Suprapubic skin (tissue), 4 donors: ENCODE measurements around the gene MTARC2. TPM values are rescaled to one million over a fixed set of nuclear protein-coding genes. Genes with fewer than 3 reads are reported as not detected.
A peak's percentile ranks its signal among the peaks of the same experiment; 100 is the strongest.
"Not testable (repeated sequence)": the region's sequence is repeated elsewhere in the genome, so short reads cannot be mapped to it uniquely, and the experiment has no call there.

Source experiments
- DNase-seq, 2 donors: peaks; one replicate each; pipeline ENCODE4 v3.0.0-alpha.2; 2019; ENCODE audit warnings: low spot score in 2 of 2
- H3K27ac ChIP-seq: fragments of 200-600 bp; sonication (generic); one replicate; pipeline ENCODE4 v1.5.1; 2019
- H3K27me3 ChIP-seq: fragments of 200-600 bp; sonication (generic); one replicate; pipeline ENCODE4 v1.5.1; 2019
- H3K36me3 ChIP-seq: fragments of 200-600 bp; sonication (generic); one replicate; pipeline ENCODE4 v1.5.1; 2019
- H3K4me1 ChIP-seq: fragments of 200-600 bp; sonication (generic); one replicate; pipeline ENCODE4 v1.5.1; 2019
- H3K4me3 ChIP-seq: fragments of 200-600 bp; sonication (generic); one replicate; pipeline ENCODE4 v1.5.1; 2019; ENCODE audit warnings: mild to moderate bottlenecking
- H3K9me3 ChIP-seq: fragments of 200-600 bp; sonication (generic); one replicate; pipeline ENCODE4 v1.5.1; 2019
- EP300 ChIP-seq: sonication (generic); formaldehyde crosslinking; IDR thresholded peaks from one replicate; pipeline ENCODE4 v1.6.1; 2017; ENCODE audit warnings: antibody characterized with exemption
- POLR2A ChIP-seq, 2 donors: fragments of 450-650 bp; IDR thresholded peaks; one replicate each; pipeline ENCODE4 v1.6.1; 2017; ENCODE audit warnings: antibody characterized with exemption in 2 of 2, mild to moderate bottlenecking in 2 of 2, moderate library complexity in 2 of 2
- POLR2AphosphoS5 ChIP-seq, 3 donors: sonication (generic); formaldehyde crosslinking; IDR thresholded peaks; one replicate each; pipeline ENCODE4 v1.6.1; 2017; ENCODE audit warnings: antibody characterized with exemption in 3 of 3
- WGBS: methylation state at CpG from one replicate; pipeline ENCODE4 v1.1.5; 2018; 5-methylcytosine and 5-hydroxymethylcytosine counted together
- total RNA-seq, 4 donors: library from RNA; depleted of rRNA; stranded (reverse); fragments of >200 nt; gene quantifications; one replicate each; pipeline ENCODE4 v1.1.0, GENCODE V29; 2016
- TF ChIP-seq, protein P1 (sequence below), 2 donors: fragments of 200-600 bp in 1 of 2; fragments of 450-650 bp in 1 of 2; sonication (generic) in 1 of 2; IDR thresholded peaks; one replicate each; pipeline ENCODE4 v1.5.1; 2016 to 2019; ENCODE audit warnings: antibody characterized with exemption in 2 of 2, mild to moderate bottlenecking in 1 of 2, moderate library complexity in 1 of 2

MTARC2 gene
- total RNA-seq, 4 donors from 2014 or later = 3.4 to 5.3 (median 4.1) TPM

DNA sequence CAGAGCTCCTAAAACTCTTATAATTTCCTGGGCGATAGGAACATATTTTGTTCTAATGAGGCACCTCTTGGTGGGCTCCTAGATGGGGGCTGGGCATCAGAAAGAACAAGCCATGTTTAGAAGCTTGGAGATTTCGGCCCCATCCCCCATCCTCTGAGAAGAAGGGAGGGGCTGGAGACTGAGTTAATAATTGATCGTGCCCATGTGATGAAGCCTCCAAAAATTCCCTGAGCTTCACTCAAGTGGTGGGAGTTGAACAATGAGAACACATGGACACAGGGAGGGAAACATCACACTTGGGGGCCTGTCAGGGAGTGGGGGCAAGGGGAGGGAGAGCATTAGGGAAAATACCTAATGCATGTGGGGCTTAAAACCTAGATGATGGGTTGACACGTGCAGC is 39.9 kb upstream of the MTARC2 start:
- WGBS = 92% methylated on average over 4 of the region's 4 CpGs
- Histone ChIP-seq H3K4me1 (no peaks in the 10 kb centered on the region), H3K36me3 (no peaks in the 10 kb centered on the region), H3K27ac (no peak overlapping the region), H3K27me3 (no peaks in the 10 kb centered on the region), H3K9me3 (no peaks in the 10 kb centered on the region), H3K4me3 (no peak overlapping the region)
- DNase-seq = no peak
- TF ChIP-seq, protein P1, sequence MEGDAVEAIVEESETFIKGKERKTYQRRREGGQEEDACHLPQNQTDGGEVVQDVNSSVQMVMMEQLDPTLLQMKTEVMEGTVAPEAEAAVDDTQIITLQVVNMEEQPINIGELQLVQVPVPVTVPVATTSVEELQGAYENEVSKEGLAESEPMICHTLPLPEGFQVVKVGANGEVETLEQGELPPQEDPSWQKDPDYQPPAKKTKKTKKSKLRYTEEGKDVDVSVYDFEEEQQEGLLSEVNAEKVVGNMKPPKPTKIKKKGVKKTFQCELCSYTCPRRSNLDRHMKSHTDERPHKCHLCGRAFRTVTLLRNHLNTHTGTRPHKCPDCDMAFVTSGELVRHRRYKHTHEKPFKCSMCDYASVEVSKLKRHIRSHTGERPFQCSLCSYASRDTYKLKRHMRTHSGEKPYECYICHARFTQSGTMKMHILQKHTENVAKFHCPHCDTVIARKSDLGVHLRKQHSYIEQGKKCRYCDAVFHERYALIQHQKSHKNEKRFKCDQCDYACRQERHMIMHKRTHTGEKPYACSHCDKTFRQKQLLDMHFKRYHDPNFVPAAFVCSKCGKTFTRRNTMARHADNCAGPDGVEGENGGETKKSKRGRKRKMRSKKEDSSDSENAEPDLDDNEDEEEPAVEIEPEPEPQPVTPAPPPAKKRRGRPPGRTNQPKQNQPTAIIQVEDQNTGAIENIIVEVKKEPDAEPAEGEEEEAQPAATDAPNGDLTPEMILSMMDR (IDR thresholded peaks at IDR 0.05) = no peak
- TF ChIP-seq EP300 (no peak), POLR2A (IDR thresholded peaks at IDR 0.05) (no peak), POLR2AphosphoS5 (IDR thresholded peaks at IDR 0.05) (no peak)

DNA sequence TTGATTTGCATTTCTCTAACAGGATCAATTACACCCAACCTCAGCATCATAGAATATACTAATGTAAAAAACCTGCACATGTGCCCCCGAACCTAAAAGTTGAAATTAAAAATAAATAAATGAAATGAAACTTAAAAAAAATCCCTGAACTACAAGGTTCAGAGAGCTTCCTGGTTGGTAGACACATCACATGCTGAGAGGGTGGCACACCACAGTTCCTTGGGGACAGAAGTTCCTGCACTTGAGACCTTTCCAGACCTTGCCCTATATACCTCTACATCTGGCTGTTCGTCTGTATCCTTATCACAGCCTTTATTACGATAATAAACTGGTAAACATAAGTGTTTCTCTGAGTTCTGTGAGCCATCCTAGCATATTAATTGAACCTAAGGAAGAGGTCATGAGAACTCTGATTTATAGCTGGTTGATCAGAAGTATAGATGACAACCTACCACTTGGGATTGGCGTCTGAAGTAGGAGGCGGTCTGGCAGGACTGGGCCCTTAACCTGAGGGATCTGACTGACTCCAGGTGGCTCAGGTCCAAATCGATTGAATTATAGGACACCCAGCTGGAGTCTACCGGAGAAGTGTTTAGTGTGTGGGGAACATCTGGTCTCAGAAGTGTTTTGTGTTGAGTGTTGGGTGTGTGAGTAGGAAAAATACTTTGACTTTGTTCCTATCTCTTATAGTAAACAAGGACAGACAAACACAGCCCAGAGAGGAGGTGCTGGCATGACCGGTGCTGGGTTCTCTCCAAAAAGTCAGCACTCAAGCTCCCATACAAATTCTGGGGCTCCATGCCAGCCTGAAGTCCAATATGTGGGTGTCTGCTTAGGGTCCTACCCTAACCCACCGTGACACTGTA is 39.0 kb upstream of the MTARC2 start:
- DNase-seq = no peak
- H3K27ac ChIP-seq = no peak overlapping the region
- H3K36me3 ChIP-seq = no peaks in the 10 kb centered on the region
- H3K4me1 ChIP-seq = no peaks in the 10 kb centered on the region
- TF ChIP-seq, protein P1 (IDR thresholded peaks at IDR 0.05) = no peak
- no peaks in the 10 kb centered on the region for H3K9me3 ChIP-seq
- no peak overlapping the region for H3K4me3 ChIP-seq
- no peaks in the 10 kb centered on the region for H3K27me3 ChIP-seq
- WGBS = 67% methylated on average over 9 of the region's 9 CpGs

DNA sequence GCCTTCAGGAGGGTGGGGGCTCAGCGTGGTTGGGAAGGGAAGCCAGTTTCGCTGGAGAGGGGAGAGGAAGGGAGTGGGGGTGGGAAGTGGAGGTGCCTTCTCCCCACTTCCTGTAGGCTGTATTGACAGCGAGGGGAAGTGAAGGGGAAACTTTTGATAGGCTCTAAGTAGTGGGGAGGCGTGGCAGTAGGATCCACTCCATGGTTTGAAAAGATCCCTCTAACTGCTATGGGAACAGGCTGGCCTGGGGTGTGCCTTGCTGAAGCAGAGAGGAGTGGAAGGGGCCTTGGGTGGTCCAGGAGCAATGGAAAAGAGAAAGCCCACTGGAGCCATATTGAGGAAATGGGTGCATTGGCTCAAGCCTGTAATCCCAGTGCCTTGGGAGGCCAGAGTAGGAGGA is 37.8 kb upstream of the MTARC2 start:
- H3K27ac ChIP-seq = peak overlapping the region; percentile 55
- 56% methylated on average over 4 of the region's 4 CpGs for WGBS
- no peaks in the 10 kb centered on the region for H3K4me1 ChIP-seq

GRCh38 chr1:220711056-220711809 is 36.9 kb upstream of the MTARC2 start:
- Histone ChIP-seq H3K36me3 (no peaks in the 10 kb centered on the region), H3K9me3 (no peaks in the 10 kb centered on the region), H3K27me3 (no peaks in the 10 kb centered on the region), H3K4me1 (no peaks in the 10 kb centered on the region), H3K27ac (peak overlapping the region; percentile 55), H3K4me3 (no peak overlapping the region)
- 77% methylated on average over 9 of the region's 9 CpGs for whole genome bisulfite sequencing
- no peak for DNase-seq
- TF ChIP-seq EP300 = no peak
- TF ChIP-seq, protein P1 (IDR thresholded peaks at IDR 0.05) = no peak
- TF ChIP-seq POLR2AphosphoS5 (IDR thresholded peaks at IDR 0.05) = no peak
- TF ChIP-seq POLR2A (IDR thresholded peaks at IDR 0.05) = no peak

More for the DNA sequence above, 37.8 kb upstream of the MTARC2 start:
- no peaks in the 10 kb centered on the region for H3K27me3 ChIP-seq
- H3K4me3 ChIP-seq = no peak overlapping the region
- no peaks in the 10 kb centered on the region for H3K9me3 ChIP-seq
- TF ChIP-seq, protein P1 (IDR thresholded peaks at IDR 0.05) = no peak
- TF ChIP-seq POLR2A (IDR thresholded peaks at IDR 0.05) (no peak), POLR2AphosphoS5 (IDR thresholded peaks at IDR 0.05) (no peak), EP300 (no peak)
- DNase-seq = no peak
- no peaks in the 10 kb centered on the region for H3K36me3 ChIP-seq

- H3K27ac ChIP-seq, H3K4me1 ChIP-seq, DNase-seq, H3K9me3 ChIP-seq, H3K4me3 ChIP-seq, H3K27me3 ChIP-seq, H3K36me3 ChIP-seq: not testable (repeated sequence)
- WGBS = 94% methylated on average over 5 of the region's 5 CpGs
Measured at GRCh38 chr1:220715986-220716385, 32.1 kb upstream of the MTARC2 start.
